GM18519 (cell line): ENCODE measurements around the gene B4GALT2.

ENCODE experiments used
- ATAC-seq: cut with Tn5 transposase; IDR thresholded peaks from one replicate; pipeline ENCODE4 v1.9.1; 2021; ENCODE audit warnings: mild to moderate bottlenecking, moderate library complexity; ENCODE audit not compliant: unreplicated experiment, low FRiP score

B4GALT2 gene

DNA sequence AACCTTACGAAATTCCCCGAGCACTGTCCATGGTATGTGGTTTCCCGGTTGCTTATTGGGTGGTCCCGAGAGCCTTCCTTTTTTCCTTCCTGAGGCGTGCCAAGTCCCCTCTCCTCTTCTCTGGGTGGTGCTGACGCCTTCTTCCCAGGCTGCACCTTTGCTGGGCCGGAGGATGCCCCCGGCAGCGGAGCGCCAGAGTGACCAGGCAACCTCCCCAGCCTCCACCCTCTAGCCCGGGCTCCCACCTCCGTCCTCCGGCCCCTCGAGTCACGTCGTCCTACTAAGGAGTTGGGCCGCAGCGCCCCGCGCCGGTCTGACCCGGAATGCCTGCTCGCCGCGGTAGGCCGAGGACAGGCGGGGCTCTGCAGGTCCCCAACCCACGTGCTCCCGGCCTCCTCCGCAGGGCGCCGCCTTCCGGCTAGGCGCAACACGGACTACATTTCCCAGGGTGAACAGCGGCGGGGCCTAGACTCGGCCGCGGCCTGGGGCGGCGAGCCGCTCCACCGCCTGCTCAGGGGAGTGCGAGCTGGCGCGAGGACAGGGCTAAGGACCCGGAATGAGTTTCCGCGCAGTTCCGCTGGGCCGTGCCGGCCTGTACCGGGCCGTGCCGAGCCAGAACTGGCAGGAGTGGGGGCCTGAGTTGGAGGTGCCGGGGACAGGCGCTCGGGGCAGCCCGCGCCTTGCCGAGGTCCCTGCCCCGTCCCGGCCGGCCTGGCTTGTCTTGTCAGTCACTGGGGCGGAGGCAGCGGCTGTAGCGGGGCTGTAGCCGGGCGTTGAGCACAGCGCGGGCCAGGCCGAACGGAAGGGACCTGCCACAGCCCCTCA lies 32.6 kb upstream of the B4GALT2 start, which contains the start of gene IPO13:
TSS of gene IPO13 (plus strand) at position 715 of the 825 bp plus-strand sequence. CDS start 651 bp downstream, outside the sequence.
- peak; percentile 85 for ATAC-seq

DNA sequence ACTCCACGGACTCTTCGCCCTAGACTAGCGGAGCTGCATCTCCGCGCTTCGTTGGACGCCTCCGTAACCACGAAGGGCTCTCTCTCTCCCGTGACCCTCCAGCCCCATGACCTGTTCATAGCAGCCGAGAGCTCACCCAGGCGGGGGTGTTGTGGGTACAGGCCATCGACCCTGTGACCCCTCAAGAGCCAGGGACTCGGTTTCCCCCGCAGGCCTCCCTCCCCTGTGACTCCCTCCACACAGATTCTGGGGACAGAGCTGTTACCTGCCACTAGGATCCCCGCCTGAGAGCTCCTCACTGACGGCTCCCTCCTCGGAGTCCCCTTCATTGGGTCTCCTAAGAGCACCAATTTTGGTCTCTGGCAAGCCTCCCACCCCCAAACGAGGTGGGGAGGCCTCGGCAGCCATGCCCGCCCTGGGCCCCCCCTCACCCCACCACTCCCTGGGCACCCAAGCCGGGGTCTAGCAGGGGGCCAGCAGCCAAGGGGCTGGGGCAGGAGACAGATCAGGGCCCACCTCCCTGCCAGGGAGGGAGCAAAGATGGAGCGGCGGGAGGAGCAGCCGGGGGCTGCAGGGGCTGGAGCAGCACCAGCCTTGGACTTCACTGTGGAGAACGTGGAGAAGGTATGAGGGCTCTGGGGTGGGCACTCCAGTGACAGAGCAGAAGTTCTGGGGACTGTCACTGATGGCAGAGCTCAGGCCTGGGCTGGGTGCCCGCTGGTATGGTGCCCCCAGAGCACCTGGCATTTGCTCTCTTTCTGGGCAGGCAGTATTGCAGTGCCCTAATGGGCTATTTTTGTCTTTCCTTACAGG lies 31.7 kb upstream of the B4GALT2 start:
- ATAC-seq = no peak

DNA sequence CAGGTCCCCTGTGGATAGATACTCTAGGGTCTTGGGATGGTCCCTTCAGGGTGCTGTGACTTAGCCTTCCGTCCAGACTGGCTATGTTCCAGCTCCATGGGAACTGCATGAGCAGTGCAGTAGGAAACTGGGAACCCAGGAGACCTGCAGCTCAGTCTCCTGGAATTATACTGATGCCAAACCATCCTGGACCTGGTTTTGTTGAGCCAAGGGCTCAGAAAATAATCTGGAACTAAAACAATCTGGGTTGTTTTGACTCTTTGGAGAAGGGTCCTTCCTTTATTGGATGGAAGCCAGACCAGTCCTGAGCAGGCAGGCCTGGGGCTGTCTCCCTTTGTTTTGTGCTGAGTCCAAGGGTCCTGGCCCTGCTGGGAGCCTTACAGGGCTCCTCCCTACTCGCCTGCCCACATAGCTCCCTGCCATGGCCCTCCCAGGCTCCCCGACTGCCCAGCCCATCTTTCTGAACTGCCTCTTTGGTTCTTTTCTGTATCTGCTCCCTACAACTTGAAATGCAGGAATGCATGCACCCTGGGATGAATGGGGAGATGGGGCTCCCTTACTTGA lies 31.1 kb upstream of the B4GALT2 start:
- no peak for ATAC-seq

GRCh38 chr1:43949678-43950077 lies 29.3 kb upstream of the B4GALT2 start:
- no peak for ATAC-seq

DNA sequence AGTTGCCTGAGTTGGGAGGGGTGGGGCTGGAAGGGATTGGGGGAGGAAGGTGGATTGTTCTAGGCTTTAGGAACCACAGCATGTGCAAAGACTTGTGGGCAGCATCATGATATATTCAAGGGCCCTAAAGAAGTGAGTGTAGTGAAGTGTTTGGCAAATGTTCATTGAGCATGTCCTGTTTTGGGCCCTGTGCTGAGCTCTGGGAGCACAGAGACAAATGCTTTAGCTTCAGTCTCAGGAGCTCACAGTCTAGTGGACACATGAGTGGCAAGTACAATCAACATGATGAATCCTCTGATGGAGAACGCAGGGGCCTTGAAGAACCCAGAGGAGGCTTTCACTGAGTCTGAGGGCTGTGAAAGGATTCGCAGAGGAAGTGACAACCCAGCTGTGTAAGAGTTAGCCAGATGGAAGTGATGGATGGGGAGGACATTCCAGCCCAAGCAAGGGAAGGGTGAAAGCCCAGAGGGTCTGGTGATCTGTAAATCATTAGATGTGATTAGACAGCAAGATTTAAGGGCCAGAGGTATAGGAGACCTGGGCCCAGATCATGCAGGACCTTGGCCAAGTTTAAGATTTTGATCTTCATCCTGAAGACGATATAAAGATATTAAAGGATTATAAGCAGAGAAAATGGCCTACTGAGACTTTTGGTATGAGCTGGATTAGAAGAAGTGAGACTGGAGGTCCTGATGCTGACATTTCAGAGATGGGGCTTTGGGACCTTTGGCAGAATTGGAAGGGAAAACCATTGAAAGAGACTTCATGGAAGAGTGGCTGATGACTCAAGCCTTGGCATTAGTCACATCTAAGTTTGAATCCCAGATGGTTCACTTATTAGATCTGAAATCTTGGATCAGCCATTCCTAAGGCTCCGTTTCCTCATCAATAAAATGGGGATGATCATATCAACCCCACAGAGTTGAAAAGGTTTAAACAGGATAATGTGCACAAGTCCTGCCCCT lies 27.7 kb upstream of the B4GALT2 start:
- ATAC-seq = no peak

DNA sequence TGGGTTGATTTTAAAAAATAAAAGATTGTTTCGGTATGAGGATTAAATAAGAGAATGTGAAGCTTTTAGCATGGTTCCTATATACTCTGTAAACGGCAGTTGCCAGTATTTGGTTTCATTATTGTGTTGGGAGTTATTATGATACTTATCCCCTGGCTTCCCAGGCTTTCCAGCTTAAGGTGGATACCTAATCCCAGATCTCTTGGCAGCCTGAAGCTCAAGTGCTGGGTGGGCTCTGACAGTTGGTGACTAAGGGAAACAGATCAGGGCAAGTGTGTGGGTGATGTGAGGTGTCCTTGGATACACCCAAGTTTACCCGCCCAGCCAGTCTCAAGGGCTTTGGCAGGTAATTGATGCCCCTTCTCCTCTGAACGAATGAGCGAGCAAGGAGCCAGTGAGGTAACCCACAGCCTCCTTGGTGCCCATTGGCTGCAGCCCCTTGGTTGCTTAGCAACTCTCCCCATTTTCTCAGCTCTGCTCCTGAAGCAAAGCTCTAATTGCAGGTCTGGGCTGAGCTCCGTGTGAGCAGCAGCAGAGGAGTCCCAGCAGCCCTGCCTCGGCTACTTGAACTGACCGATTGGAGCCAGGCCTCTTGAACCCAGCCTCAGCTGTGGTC lies 26.2 kb upstream of the B4GALT2 start:
- no peak for ATAC-seq

DNA sequence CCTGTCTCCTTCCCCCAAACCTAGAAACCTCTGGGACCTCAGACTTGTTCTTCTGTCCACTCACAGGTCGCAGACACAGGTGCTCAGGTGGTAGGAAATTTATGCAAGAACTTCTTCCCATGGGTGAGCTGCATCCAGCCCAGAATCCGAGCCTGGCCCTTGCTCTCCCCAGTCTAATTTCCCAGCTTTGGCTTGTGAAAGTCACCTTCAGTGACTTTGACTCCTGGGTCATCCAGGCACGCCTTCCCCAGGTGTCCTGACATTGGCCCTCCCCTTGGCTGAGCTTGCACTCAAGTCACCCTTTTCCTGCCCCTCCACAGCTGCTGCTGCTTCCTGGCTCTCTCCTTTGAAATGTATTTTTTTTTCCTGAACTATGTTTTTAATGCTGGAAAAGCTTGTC lies 25.6 kb upstream of the B4GALT2 start:
- no peak for ATAC-seq

DNA sequence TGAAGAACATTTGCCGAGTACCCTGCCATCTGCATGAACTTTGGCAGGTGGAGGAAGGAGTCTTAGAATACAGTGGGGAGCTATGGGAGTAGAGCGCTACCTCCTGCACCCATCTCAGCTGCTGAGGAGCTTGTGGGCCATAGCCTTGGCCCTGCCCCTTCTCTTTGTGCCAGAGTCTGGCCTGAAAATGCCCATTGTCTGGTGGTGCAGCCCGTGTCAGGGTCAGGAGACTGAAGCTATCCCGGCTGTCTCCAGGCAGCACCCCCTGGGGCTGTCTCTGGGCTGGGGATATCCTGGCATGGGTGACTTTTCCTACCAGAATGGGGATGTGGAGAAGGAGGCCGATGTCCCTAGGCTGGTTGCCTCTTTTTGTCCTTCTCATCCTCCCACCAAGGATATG lies 25.0 kb upstream of the B4GALT2 start:
- no peak for ATAC-seq

- no peak for ATAC-seq
Observed at GRCh38 chr1:43956234-43956633, 22.8 kb upstream of the B4GALT2 start.

DNA sequence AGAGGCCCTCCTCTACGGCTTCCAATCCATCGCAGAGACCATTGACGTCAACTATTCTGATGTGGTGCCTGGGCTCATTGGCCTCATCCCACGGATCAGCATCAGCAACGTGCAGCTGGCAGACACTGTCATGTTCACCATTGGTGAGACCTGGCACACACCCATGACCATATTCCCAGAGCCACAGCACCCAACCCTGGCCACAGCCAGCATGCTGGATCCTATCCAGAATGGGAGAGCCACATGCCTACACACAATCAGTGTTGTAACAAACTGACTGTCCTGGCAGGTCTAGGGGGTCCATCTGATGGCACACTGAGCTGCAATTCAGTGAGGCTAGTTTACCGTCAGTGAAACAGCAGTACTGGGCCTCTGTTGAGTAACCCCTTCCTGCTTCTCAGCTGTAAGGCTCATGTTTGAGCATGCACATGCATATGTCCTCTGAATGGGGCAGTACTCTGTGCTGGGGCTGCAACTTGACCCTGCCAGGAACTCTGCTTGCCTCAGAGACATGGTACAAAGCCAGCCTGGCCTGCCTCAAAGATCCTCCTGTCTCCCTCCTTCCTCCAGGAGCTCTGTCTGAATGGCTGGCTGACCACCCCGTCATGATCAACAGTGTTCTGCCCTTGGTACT lies 21.5 kb upstream of the B4GALT2 start:
- ATAC-seq = no peak

DNA sequence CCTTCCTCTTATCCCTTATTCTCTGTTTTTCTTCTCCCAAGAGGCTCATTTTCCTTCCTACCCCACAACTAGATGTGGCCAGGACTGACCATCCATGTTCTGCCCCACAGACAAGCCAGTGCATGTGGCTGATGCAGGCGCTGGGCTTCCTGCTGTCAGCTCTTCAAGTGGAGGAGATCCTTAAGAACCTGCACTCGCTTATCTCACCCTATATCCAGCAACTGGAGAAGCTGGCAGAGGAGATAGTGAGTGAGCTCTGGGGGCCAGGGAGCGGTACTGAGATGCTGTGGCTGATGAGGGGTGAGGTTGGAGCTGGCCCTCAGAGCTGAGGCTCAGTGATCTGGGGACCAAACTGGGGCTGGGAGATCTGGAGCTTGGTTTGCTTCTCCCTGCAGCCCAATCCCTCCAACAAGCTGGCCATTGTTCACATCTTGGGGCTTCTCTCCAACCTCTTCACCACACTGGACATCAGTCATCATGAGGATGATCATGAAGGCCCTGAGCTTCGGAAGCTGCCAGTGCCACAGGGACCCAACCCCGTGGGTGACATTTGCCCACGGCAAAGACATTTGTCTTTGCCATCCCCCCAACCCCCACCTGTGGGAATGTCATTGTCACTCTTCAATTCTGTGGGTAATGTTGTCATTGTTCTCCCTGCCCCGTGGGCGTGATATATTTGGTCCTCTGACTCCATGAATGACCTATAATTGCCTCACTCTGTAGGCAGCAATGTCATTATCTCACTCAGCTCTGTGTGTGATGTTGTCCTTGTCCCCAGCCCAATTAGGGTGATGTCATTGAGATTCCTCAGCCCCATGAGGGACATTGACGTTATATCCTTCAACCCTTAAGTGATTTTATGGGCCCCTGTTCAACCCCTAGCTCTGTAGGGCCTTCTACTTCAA lies 20.4 kb upstream of the B4GALT2 start:
- no peak for ATAC-seq

DNA sequence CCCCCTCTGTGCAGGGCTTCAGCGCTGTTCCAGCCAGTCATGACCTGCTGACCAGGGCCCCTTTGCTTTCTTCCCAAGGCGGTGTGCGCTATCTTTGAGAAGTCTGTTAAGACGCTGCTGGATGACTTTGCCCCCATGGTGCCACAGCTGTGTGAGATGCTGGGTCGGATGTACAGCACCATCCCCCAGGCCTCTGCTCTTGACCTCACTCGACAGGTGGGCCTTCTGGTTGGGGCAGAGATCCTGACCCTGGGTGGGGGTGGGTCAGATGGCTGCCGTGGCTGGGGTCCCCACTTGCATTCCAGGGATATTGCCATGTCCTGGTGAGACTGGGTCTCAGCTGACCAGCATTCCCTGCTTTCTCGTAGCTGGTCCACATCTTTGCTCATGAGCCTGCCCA lies 18.2 kb upstream of the B4GALT2 start:
- ATAC-seq = no peak

DNA sequence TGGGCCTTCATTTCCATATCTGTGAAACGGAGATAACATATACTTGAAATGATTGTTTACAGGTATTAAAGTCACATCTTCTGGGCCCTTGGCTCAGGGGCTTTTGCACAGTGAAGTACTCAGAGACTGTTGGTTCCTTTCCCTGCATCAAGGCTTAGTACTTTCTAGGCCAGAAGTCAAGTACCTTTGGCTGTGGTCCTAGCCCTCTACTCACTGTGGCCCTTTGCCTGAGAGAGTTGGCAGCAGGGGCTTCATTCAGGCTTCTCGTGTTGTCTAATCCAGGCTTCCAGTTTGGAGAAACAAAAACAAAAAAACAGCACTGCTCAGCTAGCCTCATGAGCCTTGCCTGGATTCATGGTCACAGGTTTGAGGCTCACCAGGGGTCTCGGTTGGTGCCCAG lies 17.3 kb upstream of the B4GALT2 start:
- no peak for ATAC-seq

DNA sequence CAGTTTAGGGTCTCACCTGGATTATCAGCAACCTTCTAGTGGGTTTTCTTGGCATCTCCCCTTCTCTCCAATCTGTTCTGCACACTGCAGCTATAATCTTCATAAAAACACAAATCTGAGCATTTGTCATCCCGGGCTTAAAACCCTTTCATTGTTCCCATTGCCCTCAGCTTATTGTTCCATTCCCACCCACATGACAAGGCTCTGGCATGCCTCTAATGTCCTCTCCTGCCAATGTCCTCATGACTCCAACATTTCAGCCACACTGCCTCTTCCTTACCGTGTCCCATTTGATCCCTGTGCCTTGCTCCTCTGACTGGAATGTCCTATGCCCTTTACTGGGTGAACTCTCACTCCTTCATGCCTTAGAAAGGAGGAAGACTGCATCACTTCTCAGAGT lies 16.7 kb upstream of the B4GALT2 start:
- ATAC-seq = no peak

- no peak for ATAC-seq
Observed at GRCh38 chr1:43963006-43963405, 16.0 kb upstream of the B4GALT2 start.

- no peak for ATAC-seq
Observed at GRCh38 chr1:43963890-43964289, 15.1 kb upstream of the B4GALT2 start.

DNA sequence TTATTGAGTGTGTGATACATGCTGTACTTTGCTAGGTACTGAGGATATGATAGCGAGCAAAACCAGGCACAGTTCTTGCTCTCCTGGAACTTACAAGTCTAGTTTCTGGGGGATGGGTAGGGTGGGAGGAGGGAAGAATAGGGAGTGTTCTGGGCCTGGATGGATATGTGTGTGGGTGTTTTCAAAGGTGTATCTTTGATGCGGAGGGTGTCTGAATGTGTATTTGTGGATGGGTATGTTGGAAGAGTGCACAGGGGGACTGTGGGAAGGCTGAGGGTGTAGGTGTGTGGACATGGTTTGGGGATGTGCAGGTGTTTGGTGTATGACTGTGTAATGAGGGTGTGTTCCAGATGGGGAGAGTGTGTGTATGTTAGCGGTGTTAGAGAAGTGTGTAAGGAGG lies 13.7 kb upstream of the B4GALT2 start:
- no peak for ATAC-seq

GRCh38 chr1:43968348-43968948 lies 10.6 kb upstream of the B4GALT2 start:
- no peak for ATAC-seq
